Stimulated activated CD8-positive, alpha-beta memory T cell treated with anti-CD3 and anti-CD28 coated beads, Interleukin-12 subunit alpha, Interleukin-12 subunit beta, amount 100 ng/mL, for 4 hours (primary cell): ENCODE data around the gene TMA7B.

Source experiments
- DNase-seq: peaks from one replicate; pipeline ENCODE4 v3.0.0-alpha.2; 2020; ENCODE audit warnings: low read depth

Gene TMA7B

DNA sequence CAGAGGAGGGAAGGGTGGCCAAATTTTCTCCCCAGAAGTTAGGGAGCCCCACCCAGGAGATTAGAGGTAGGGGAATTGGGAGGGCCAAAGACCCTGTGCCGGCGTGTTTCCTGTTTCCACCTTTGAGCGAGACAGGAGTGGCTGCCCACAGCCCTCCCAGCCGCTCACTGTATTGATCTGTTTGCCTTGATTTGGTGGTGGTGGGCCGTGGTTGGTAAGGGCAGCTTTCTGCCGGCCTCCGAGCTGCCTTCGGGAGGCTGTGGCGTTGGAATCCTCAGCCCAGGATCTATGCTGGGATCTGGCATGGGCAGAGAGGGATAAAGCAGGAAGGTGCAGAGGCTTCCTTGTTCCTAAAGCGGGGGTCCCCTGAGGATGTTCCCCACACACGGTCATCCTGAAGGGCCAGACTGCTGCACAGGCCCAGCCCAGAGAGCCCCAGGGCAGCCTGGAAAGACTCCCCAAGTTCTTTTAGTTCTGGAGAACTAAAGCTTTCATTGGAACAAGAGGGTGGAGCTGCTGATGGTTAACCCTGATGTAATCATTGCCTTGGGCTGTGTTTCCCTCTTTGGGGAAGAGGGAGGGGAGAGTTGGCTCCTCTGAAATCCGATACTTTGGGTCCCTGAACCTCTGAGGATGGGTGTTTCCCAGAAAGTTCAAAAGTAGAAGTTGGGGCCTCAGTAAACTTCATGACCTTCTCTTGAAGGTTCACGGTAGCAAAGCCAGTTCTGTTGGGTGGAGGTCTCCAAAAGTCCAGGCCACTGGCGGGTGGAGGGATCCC, 41.8 kb downstream of the TMA7B start:
- DNase-seq, result no peak

DNA sequence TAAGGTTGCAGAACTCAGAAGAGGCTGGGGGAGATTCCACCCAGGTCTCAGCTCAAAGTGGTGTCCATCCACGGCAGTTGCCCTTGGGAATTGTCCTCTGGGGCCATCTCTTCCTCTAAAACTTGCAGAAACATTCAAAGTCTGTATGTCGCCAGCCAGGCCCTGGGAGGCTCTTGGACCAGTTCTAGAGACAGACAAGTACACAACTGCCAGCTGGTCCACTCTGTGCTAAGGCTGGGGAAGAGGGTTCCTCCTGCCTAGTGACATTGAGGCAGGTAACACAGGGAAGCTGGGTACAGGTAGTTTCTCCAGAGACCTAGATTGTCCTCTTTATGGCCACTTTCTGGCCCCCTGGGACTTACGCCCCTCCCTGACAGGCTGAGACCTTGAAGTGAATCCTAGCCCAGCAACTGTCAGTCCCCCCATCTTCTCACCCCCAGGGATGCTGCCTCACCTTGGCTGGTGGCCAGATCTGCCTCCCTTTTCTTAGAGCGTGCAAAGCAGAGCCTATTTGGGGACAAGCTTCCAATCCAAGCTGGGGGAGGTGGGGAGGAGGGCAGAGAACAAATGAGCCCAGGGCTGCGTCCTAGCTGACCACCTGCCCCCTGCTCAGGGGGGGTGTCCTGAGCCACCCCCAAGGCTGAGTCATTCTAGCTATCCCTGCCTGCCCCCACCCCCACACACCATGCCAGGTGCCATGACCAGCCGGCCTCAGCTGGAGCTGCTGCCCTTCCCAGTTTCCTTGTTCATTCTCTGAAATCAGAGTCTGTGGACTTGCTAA, 42.9 kb downstream of the TMA7B start:
- no peak for DNase-seq

DNA sequence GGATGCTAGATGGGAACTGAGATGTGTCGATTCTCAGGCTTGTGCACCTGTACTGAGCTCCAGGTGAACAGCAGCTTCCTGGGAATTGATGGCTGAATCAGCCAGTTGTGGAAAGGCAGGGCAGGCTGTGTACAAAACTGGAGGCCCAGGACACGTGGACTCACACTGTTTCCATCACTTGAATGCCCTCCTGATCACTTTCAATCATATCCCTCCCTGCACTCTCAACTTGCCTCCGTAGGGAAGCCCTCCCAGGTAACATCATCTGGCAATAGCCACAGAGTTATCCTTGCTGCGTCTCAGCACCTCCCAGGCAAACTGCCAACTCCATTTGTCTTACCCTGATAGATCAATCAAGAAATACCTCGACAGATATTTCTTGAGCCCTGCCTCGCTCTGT, 44.6 kb downstream of the TMA7B start:
- DNase-seq, result no peak

DNA sequence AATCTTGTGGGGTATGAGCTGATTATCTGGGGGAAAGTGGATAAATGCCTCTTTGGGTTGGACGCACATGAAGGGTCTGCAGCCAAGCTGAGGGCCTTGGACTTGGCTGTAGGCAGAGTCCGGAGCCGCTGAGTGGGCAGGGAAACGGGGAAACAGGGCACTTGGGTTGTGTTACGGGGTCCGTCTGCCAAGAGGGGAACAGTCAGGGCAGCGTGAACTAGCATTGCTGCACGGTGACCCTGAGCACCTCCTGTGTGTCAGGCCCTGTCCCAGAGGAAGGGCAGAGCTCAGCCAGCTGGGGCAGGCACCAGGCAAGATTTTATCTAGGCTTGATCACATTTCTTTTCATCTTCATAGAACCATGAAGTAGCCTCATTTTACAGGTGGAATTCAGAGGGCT, 46.4 kb downstream of the TMA7B start:
- no peak for DNase-seq

DNA sequence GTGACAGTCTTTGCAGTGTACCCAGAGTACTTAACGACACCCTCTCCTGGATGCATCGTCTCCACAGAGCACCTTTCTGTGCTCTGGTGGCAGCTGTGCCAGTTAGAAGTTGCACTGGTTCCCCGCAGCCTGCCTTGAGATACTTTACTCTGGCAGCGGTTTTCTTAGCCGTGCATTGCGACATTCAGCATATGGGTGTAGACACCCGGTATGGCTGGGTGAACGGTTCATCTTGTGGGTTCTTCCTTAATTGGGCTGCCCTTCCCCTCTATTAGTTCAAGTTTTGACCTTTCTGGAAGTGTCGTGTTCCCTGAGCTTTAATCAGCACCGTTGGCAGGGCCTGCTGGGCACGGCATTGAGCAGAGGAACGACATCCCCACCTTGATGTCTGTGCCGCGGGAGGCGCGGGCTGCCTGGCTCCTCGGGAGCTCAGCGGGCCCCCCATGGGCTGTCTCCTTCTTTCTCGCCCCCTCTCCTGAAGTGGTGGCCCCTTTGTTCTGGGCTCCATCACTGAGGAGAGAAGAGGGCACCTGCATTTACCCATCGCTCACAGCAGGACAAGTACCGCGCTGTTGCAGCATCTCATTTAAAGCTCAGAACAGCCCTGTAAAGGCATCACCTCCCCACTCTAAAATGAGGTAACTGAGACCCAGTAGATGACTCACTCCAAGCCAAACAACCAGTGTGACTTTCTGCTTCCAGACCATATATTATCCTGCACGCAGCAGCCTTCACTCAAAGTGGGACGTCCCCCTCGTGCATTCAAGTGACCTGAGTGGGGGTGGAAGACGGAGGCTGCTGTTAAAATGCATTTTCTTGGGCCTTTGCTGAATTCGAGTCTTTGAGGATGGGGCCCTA, 47.9 kb downstream of the TMA7B start:
- DNase-seq, result no peak

GRCh38 chr22:40008726-40009291, 48.6 kb downstream of the TMA7B start:
- DNase-seq, result no peak

DNA sequence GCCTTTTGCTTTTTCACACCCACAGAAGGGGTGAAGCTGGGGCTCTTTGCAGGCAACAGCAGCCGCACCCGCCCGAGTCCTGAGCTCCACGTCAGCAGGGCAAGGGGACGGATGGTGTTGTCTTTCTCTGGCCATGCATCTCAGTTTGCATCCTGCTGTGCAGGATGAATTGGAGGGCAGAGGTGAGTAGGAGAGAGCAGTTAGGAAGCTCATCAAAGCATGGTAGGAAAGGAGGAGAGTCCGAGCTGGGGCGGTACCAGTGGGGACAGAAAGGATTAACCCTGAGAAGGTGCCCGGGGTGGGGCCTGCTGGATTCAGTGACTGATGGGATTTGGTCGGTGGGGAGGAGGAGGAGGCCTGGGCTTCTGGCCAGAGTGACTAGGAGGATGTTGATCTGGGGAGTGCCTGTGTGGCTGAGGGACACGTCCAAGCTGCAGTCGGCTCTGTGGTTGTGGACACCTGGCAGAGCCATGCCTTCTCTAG, 49.1 kb downstream of the TMA7B start:
- no peak for DNase-seq

DNA sequence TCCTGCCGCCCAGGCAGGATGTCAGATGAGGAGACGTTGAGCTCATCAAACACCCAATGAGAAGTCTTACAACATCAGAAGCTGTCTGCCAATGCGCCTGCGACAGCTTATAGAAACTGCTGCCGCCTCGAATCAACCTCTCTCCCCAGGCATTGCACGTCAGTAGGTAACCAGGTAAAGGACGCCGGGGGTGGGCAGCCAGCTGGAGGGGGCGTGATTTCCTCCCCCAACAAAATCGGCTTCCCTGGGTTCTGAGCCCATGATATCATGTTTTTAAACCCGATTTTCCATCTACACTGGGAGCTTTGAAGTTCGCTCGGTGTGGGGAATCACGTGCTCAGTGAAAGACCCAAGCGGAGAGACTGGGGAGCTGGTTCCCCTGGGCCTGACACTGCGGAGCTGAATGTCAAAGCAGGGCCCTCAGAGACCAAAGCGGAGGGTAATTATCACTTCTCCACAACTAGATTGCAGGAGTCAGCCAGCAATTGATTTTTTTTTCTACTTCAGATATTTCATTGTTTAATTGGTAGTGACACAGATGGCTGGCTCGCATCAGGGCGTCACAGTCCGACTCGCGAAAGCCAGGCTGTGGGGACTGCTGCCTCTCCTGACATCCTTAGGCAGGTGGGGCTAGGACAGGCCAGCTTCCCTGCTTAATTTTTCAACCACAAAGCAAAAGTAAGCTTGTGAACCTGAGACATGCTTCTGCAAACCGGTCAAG, 49.9 kb downstream of the TMA7B start:
- DNase-seq, result no peak

DNA sequence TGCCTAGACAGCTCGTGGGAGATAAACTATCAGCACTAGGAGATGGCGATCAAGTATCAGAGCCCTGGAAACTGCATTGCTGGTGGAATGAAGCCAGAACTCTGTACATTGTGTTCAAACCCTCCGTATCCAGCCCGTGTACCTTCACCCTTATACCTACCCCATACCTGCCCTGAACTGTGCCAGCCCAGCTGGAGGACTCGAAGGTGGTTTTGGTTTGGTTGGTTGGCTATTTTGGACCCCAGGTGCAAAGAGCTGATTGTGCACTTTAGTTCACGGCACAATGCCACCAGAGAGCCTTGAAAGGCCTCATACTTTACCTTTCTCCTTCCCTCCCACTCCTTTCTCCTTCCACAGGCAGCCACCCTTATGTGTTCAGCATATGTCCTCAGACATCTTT, 50.5 kb downstream of the TMA7B start:
- no peak for DNase-seq
